ENCODE results near the gene RAB3GAP1.
"Not testable (repeated sequence)": the region's sequence is repeated elsewhere in the genome, so short reads cannot be mapped to it uniquely, and the experiment has no call there.

The RAB3GAP1 gene

DNA sequence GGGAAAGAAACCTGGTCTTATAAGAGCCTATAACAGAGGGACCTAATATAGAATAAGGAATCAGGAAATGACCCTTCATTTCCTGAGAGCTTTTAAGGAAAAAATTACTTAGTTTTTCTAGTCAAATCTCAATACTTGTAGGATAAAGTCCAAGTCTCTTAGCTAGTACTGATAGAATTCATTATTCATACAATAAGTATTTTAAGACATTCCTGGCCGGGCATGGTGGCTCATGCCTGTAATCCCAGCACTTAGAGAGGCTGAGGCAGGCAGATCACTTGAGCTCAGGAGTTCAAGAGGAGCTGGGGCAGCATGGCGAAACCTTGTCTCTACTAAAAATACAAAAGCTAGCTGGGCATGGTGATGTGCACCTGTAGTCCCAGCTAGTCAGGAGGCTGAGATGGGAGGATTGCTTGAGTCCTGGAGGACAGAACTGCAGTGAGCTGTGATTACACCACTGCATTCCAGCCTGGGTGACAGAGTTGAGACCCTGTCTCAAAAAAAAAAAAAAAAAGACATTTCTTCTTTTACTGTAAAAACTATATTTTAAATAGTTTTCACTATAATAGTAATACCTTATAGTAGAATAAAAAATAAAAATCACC is 3.2 kb downstream of the RAB3GAP1 start:
- peak; percentile 31 for DNase-seq (ENCODE audit: low spot score)

DNA sequence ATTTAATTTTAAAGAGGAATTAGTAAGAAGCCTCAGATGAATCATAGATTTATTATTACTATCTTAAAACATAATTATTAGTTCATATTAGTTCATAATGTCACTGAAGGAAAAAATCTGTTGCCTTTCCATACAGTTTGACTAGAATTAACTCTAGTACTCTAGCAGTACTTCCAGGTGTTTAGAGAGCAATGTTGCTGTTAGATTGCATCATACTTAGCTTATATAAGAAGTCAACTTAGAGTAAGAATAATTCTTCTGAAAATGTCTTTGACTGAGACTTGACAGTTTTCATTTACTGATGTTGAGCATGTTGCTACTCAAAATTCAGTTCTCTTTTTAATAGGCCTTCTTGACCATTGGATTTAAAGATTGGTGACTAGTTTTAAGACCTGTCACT is 4.7 kb downstream of the RAB3GAP1 start:
- no peak for DNase-seq (ENCODE audit: low spot score)

DNA sequence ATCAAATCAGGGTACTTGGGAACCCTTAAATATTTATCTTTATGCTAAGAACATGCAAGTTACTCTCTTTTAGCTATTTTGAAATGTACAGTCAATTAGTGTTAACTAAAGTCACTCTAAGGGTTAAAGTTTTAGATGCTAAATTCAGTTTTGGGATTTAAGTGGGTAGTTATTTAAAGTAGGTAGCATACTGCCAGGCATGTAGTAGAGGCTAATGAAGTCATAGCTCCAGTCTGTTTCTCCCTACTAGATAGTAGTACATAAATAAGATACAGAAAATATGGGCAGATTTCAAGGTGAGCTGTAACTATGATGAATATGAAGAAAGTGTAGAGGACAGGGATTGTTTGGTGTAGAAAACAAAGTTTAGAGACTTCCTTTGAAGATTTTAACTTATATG is 7.5 kb downstream of the RAB3GAP1 start:
- no peak for DNase-seq (ENCODE audit: low spot score)

DNA sequence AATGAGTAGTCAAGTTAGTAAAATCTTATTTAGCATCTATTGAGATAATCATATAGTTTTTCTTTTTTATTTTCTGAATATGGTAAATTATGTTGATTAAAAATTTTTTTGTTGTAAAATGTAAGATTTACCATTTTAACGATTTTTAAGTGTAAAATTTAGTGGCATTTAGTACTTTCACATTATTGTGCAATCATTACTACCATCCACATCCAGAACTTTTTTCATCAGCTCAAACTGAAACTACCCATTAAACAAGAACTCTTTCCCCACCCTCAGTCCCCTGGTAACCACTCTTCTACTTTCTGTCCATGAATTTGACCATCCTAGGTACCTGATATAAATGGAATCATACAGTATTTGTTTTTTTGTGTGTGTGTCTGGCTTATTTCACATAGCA is 11.1 kb downstream of the RAB3GAP1 start:
- no peak for DNase-seq (ENCODE audit: low spot score)

DNA sequence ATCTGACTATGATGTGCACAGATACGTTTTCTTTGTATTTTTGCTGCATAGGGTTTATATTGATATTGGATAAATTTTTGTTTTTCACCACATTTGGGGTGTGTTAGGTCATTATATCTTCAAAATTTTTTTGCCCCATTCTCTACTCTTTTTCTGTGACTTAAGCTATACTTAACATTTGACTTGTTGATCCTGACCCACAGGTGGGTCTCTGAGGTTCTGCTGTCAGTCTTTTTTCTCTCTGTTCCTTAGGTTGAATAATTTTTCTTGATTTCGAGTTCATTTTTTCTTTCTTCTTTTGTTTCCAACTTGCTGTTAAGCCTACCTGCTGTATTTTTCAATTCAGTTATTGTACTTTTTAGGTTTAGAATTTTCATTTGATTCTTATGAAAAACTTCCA is 12.1 kb downstream of the RAB3GAP1 start:
- DNase-seq (ENCODE audit: low spot score): no peak

DNA sequence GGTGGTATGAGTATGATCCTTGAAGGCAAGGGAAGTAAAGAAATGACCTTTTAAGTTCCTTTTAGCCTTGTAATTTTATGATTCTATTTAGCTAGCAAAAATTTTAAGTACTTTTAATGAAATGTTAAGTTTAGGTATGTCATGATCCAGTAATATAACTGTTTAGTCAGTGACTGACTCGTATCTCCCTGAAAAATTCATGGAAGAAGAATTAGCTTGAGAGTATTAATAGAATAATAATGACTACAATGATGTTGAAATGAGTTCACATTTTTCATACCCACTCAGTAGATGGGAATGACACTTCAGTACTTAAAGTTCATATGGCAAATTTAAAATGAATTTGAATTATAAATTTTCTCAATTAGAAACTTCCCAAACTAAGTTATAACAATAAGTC is 14.6 kb downstream of the RAB3GAP1 start:
- DNase-seq (ENCODE audit: low spot score): peak; percentile 22

DNA sequence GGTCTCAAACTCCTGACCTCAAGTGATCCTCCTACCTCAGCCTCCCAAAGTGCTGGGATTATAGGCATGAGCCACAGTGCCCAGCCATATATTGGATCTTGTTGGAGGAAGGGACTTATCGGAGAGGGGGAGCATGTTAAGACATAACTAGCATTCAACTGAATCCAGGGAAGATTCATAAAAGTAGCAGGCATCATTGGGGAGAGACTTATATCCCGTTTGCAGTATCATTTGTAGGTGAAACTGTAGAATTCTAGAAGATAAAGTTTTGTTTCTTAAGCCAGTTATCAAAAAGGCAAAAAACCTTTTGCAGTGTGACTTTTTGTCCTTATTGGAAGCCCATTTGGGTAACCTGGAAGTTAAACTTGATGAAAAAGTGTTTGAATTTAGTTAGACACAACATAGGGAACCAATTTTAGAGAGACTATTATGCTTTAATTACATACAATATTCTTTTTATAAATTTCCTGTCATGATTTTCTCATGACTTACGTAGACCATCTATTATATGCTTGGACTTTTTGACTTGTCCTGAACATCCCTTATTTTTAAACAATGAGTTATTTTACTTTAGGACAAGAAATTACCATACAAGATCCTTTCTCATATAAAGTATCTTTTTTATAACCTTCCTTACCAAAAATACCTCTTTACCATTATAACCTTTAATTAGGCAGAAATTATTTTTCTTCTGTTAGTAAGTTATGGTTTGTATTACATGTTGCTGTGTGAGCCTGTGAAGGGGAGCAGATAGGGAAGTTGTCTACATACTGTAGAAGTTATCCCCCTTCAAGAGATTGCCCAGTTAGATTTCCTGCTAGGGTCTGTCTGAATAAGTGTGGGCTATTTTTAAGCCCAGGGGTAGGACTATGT is 20.3 kb downstream of the RAB3GAP1 start:
- no peak for DNase-seq (ENCODE audit: low spot score)

DNA sequence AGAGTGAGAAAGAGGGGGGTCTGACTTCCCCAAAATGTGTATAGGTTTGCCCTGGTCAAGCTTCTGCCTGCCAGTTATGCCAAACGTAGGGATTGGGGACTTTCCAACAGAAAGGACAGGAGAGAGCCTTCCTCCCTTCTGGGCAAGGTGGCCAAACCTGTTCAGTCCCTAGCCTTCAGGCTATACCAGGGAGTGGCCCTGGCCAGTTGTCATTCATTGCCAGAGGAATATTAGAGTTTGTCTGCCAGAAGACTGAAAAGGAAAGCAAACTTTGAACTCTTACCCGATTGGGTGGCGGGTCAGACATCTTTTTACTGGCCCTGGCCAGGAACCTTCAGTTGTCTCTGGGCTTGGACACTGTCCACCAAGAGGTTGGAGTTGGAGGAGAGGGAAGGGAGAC is 22.1 kb downstream of the RAB3GAP1 start:
- DNase-seq (ENCODE audit: low spot score): no peak

DNA sequence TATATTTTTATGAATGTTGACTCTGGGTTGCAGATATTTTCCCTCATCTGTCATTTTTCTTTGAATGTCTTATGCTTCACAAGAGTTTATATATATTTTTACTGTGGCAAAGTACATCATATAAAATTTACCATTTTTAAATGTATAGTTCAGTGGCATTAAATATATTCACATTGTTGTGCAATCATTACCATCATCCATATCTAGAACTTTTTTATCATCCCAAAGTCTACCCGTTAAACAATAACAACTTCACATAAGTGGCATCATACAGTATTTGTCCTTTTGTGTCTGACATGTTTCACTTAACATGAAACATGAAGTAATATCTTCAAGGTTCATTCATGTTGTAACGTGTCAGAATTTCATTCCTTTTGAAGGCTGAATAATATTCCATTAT is 24.5 kb downstream of the RAB3GAP1 start:
- DNase-seq (ENCODE audit: low spot score): no peak

DNA sequence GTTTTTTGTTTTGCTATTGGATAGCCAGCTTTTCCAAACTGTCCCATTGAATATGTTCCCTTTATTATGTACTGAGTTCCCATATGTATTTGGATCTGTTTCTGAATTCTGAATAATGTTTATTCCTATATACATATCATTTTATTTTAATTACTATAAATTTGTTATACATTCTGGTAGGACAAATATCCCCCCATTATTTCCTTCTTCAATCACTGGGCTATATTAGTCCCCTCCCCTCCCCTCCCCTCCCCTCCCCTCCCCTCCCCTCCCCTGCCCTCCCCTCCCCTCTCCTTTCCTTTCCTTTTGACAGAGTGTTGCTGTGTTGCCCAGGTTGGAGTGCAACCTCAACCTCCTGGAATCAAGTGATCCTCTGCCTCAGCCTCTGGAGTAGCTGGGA is 26.3 kb downstream of the RAB3GAP1 start:
- DNase-seq (ENCODE audit: low spot score): no peak

DNA sequence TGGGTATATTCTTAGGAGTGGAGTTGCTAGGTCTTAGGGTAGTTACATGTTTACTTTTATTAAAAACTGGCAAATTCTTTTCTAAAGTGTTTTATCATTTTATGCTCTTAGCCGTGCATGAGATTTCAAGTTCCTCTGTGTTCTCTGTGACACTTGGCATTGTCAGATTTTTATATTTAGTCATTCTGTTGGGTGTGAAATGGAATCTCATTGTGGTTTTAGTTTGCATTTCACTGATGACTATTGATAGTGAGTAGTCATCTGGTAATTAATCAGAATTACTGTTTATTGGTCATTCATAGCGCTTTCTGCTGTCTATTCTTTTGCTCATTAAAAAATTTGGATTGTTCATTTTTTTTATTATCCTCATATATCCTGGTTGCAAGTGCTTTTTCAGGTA is 34.1 kb downstream of the RAB3GAP1 start:
- no peak for DNase-seq (ENCODE audit: low spot score)

DNA sequence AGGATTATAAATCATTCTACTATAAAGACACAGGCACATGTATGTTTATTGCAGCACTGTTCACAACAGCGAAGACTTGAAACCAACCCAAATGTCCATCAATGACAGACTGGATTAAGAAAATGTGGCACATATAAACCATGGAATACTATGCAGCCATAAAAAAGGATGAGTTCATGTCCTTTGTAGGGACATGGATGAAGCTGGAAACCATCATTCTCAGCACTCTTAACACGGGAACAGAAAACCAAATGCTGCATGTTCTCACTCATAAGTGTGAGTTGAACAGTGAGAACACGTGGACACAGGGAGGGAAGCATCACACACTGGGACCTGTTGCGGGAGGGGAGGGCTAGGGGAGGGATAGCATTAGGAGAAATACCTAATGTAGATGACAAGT is 37.5 kb downstream of the RAB3GAP1 start:
- not testable (repeated sequence) for DNase-seq (ENCODE audit: low spot score)

DNA sequence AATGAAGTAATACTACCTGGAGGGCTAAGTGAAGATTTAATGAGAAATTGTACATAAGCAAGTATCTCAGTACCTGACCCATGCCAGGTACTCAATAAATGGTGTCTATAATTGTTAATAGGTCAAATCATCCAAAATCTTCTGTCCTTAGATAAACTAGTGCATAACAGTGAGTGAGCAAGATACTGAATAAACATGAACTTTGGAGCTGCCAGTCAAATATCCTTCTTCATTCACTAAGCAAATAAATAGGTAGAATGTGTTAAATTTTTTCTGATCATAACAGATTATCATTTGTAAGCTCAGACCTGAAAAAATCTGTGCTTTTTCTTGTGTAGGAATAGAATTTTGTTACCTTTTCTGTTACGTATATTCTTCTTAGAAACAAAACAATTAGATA is 39.6 kb downstream of the RAB3GAP1 start:
- DNase-seq (ENCODE audit: low spot score): no peak

DNA sequence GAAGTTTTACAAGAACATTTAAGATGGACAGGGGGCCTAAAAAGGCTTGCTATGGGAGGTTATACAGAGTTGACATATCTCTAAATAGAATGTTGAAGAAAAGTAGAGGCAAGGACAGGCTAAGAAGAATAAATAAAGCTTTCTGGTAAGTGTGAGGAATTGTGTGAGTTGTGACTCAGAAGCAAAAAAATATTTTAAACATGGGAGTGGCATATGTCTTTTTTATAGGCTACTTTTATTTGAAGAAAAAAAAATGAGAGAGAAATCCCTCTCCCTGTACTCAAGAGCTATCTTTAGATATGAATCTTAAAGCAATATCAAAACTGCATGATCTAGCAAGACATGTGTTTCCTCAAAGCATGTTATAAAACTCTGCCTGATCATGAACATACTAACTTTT is 41.1 kb downstream of the RAB3GAP1 start:
- peak; percentile 3 for DNase-seq (ENCODE audit: low spot score)

DNA sequence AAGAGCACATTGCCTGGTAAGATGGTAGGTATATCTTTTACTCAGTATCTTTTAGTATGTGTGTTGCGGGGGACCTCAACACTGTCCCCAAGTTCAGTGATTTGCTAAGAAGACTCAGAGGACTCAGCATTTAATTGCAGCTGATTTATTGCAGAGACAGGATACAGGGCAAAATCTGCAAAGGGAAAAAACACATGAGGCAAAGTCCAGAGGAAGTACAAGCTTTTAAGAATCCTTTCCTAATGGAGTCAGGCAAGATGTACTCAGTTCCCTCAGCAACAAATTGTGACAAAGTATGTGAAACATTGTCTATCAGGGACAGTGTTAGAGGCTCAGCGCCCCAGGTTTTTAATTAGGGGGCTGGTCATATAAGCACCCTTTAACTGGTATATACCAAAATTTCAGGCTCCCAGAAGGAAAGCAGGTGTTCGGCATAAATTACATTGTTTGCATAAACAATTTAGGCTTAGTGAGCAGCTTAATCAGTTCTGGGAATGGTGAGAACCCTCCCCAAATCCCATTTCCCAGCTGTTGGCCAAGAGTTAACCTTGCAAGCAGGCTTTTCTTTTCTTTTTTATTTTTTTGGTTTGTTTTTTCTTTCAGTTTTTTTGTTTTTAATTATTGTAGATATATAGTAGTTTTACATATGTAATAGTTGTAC is 41.7 kb downstream of the RAB3GAP1 start:
- DNase-seq (ENCODE audit: low spot score): no peak

DNA sequence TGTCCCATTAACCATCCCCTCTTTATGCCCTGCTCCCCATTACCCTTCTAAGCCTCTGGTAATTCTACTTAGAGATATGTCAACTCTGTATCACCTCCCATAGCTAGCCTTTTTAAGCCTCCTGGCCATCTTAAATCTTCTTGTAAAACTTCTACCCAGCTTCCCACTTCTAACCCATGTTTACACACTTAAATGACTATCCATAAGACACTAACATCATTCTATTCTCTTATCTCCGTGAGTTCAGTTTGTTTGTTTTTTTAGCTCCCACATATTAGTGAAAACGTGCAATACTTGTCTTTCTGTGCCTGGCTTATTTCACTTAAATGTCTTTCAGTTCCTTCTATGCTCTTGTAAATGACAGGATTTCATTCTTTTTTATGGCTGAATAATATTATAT is 42.4 kb downstream of the RAB3GAP1 start:
- DNase-seq (ENCODE audit: low spot score): no peak

DNA sequence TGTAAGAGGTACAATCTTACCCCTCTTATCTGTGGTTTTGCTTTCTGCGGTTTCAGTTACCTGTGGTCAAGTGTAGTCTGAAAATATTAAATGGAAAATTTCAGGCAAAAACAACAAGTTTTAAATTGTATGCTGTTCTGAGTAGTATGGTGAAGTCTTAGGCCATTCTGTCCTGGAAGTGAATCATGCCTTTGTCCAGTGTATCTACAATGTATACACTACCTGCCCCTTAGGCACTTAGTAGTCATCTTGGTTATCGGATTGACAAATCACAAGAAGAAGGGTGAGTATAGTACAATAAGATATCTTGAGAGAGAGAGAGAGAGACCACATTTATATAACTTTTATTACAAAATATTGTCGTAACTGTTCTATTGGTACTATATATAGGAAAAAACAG is 43.5 kb downstream of the RAB3GAP1 start:
- DNase-seq (ENCODE audit: low spot score): no peak

DNA sequence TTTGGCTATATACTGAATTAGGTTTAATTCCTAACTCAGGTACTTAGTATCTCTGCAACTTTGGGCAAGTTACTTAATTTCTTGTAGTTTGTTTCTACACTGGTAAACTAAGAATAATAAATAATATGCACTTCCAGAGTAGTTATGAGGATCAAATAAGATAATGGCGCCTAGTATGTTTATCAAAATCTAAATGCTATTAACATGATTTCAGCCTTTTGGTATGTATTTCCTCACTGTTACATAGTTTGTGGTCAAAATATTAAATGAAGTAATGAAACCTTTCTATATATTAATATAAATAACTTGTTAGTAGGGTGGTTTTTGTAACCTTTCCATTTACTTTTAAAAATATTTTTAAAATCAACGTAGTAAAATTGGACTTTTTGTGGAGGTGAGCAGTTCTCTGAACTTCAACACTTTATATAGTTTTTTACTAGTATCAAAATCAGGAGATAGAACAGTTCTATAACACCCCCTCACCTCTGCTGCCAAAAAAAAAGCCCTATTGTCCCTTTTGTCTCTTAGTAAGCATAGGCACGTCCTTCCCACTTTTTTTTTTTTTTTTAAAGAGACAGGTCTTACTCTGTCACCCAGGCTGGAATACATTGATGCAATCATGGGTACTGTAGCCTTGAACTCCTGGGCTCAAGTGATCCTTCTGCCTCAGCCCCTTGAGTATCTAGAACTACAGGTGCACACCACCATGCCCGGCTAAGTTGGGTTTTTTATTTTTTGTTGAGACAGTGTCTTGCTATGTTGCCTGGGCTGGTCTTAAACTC is 44.8 kb downstream of the RAB3GAP1 start:
- DNase-seq (ENCODE audit: low spot score): peak; percentile 9

DNA sequence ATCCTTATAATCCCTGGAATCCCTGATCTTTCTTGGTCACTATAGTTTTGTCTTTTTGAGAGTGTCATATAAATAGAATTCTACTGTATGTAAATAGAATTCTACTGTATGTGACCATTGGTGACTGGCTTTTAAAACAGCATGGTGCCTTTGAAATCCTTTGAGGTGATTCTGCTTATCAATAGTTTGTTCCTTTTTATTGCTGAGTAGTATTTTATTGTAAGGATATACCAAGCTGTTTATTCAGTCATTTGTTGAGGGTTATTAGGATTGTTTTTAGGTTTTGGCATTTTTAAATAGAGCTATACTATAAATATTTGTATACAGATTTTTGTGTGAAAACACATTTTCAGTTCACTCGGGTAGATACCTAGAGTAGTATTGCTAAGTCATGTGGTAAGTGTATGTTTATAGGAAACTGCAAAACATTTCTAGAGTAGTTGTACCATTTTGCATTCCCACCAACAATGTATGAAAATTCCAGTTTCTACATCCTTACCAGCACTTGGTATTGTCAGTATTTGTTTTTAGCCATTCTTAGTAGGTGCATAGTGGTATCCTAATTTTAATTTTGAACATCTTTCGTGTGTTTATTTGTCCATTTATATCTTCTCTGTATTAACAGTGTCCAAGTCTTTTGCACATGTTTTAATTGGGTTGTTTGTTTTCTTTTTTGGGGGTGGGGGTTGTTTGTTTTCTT is 45.6 kb downstream of the RAB3GAP1 start:
- no peak for DNase-seq (ENCODE audit: low spot score)

DNA sequence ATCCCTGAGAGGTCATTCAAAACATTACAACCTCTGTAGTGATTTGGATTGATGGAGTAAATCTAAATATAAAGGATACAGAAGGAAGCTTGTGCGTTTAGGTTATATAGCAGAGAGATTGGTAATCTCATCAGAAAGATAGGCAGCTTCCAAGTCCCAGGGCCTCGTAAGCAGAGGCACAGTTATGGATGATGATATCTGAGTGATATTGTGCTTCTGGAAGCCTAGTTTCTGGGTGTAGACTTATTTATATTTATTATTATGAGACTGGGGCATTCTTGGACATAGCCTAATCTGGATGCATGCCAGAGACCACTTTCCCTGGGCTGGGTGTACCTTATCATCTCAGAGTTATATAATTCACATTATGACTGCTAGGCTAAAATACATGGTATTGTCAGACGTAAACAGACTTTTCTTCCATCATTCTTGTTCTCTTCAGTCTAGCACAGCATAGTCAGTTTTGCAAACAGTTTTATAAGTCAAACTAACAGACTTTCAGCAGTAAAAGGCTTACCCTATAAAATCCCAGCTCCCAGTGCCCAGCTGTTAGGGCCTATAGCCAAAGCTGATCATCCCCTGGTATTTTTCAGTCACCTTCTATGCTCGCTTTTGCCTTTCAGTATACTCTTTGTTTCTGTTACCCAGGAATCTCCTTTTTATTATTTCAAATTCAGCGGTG is 47.9 kb downstream of the RAB3GAP1 start:
- DNase-seq (ENCODE audit: low spot score): no peak

DNA sequence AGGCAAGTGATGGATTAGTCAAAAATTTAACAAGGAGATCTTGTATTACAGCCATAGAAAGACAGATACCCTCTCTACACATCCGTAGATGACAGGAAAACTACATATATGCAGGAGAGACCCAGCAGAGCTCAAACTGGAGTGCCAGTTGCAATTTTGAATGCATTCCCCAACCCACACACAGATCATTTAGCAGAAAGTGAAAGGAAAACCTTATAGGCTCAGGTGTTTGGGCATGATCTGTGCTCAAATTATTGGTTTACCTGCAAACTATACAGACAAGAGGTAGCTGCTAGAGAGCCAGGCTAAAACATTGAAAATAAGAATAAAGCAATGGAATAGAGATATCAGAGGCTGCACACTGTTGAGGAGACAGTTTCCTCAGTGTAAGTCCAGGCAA is 51.8 kb downstream of the RAB3GAP1 start:
- DNase-seq (ENCODE audit: low spot score): no peak

All from hepatic stellate cell (primary cell).